HG03039 (cell line): Measurements from ENCODE around the gene VPS37D.
"Not testable (repeated sequence)": the region's sequence is repeated elsewhere in the genome, so short reads cannot be mapped to it uniquely, and the experiment has no call there.

ENCODE experiments used
- ATAC-seq: cut with Tn5 transposase; IDR thresholded peaks from one replicate; pipeline ENCODE4 v1.9.1; 2021; ENCODE audit warnings: mild to moderate bottlenecking, moderate library complexity; ENCODE audit not compliant: unreplicated experiment

VPS37D gene

DNA sequence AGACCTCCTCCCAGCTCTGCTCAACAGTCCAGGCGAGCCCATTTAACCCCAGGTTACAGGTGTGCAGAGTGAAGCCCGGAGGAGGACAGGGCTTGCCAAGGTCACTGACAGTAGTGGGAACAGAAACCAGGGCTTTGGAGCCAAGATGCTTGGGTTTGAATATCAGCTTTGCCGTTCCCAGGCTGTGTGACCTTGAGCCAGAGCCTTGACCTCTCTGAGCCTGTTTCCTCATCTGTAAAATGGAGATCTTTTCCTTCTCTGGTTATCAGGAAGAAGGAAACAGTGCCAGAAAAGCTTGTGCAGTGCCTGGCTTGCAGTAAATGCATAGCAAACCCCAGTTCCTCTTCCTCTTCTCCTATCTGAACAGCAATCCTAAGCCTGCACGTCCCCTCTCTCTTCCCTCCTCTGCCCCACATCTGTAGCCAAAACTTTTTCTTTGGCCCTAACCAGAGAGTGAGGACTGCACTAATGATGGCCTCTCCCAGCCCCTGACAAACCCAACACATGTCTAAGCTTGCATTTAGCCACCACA is 21.9 kb upstream of the VPS37D start:
- no peak for ATAC-seq

DNA sequence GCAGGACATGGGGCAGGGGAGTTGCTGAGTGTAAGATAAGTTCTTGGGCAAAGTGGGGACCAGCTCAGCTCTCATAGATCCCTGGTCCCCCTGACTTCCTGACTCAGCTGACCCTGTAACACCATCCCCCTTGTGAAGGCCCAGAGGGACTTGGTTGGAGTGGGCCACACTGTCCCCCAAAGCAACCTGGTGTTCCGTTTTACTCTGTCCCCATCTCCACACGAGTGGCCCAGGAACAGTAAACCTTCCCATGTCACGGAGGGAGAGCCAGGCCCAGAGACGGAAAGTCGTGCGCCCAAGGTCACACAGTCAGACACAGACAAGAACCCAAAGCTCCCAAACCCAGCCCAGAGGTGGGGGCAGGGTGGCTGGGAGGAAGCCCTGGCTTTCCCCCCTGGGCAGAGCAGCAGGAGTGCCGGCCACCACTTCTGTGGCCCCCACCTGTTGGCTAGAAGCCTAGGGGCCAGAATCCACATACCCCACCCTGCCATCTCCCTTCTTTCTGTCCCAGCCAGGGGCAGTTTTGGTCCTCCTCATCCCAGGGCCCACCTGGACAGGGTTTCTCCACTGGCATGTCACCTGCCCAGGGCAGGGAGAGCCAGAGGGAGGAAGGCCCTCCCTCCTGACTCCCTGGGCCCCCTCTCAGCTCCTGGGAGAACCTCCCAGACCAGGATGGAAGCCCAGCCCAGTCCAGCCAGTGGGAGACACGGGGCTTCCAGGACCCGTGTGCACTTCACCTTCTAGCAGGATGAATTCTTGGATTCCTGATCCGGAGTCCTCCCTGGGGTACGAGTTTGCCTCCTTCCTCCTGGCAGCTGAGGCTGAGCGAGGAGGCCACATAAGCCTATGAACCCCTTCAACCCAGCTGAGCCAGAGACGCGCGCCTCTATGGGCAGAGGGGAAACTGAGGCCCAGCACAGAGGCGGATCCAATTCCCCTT is 20.6 kb upstream of the VPS37D start:
- no peak for ATAC-seq

DNA sequence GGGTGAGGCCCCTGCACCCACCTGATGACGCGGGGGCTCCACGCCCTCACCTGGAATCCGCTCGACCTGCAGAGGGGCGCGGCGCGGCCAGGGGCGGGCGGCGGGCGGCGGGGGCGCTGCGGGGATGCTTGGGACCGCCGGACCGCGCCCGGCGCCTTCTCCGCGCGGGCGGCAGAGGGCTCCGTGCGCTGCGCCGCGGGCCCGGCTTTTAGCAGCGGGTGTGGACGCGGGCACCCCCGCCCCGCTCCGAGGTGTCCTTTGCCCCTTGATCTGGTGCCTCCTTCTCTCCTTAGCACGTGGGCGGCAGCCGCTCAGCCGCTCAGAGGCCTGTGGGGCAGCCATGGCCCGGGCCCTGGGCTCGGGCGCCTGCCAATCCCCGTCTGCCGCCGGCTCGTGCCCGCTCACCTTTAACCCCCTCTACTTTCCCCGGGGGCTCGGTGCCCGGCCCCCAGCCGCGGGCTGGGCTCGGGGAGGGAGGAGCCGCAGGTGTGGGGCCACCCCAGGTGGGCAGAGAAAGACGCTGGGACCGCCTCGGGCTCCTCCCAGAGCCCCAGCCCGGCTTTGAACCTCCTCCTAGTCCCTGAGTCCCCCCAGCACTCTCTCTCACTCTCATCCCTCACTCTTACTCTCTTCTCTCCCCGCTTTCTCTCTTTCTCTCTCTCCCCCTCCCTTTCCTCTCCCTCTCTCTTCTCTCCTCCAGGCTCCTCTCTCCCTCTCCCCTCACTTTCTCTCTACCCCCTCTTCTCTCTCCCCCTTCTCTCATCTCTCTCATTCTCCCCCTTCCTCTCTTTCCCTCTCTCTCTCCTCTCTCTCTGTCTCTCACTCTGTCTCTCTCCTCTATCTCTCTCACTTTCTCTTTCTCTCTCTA is 19.7 kb upstream of the VPS37D start:
- no peak for ATAC-seq

DNA sequence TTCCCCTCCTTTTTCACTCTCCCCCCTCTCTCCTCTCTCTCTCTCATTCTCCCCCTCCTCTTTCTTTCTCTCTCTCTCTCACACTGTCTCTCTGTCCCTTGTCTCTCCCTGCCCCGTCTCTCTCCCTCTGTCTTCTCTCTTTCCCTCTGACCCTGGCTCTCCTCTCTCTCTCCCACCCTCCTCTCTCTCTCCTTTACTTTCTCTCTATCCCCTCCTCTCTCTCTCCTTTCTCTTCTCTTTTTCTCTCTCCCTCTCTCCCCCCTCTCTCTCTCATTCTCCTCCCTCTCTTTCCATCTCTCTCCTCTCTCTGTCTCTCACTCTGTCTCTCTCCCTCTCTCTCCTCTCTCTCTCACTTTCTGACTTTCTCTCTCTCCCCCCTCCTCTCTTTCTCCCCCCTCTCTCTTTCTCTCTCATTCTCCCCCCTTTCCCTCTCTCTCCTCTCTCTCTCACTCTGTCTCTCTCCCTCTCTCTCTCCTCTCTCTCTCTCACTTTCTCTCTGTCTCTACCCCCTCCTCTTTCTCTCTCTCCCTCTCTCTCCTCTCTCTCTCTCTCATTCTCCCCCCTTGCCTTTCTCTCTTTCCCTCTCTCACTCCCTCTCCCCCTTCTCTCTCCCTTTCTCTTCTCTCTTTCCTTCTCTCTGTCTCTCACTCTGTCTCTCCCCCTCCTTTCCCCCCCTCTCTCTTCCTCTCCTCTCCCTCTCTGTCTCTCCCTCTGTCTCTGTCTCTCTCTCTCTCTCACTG is 18.9 kb upstream of the VPS37D start:
- ATAC-seq = no peak

DNA sequence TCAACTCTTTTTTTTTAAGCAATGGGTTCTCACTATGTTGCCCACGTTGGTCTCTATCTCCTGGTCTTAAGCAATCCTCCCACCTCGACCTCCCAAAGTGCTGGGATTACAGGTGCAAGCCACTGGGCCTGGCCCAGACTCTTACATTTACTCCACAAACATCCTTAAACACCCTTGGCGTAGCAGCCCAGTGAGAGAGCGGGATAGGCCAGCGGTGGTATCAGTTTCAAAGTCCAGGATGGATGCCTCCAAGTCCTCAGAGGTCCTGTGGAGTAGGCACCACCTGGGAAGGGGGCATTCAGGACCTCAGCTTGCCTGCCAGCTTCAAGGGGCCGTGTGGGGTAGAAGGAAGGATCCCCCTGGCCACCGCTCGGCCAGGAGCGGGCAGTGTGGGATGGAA is 18.1 kb upstream of the VPS37D start:
- ATAC-seq = no peak

DNA sequence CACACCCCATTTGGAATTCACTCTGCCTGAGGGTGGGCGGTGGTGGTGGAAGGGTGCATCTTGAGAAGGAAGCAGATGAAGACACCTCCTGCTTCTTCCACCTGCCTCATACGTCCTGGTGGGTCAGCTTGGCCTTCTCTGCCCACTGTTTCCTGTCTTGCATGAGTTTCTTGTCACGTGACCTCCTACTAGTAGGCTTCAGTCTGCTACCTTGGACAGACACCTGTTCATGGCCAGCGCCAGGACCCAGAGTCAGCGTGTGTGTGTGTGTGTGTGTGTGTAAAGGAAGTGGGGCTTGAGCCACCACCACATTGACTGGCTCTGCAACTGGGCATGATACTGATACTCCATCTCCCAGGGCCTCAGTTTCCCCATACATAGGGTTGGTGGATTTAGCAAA is 17.1 kb upstream of the VPS37D start:
- no peak for ATAC-seq

DNA sequence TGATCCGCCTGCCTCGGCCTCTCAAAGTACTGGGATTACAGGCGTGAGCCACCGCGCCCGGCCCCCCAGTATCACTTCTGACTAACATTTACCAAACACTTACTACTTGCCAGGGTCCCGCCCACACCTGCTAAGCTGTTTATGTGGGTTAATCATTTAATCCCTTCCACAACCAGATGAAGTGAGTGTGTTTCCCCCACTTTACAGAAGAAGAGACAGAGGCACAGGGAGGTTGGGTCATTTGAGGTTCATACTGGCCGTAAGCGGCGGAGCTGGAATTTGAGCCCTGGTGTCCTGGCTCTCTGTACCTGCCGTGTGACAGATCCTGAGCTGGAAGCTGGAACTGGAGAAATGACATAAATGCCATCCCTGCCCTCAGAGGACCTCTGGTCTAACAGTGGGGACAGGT is 15.1 kb upstream of the VPS37D start:
- ATAC-seq = no peak

DNA sequence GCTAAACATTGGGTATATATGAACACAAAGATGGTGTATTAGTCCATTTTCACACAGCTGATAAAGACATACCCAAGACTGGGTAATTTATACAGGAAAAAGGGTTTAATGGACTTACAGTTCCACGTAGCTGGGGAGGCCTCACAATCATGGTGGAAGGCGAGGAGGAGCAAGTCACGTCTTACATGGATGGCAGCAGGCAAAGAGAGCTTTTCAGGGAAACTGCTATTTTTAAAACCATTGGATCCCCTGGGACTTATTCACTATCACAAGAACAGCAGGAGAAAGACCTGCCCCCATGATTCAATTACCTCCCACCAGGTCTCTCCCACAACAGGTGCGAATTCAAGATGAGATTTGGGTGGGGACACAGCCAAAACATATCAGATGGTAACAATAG is 12.3 kb upstream of the VPS37D start:
- ATAC-seq = not testable (repeated sequence)

DNA sequence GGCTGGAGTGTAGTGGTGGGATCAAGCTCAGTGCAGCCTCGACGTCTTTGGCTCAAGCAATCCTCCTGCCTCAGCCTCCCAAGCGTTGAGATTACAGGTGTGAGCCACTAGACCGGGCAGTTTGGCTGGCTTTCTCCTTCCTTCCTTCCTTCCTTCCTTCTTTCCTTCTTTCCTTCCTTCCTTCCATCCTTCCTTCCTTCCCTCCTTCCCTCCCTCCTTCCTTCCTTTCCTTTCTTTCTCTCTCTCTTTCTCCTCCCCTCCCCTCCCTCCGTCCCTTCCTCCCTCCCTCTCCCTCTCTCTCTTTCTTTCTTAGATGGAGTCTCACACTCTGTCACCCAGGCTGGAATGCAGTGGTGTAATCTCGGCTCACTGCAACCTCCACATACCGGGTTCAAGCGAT is 7.6 kb upstream of the VPS37D start:
- no peak for ATAC-seq

DNA sequence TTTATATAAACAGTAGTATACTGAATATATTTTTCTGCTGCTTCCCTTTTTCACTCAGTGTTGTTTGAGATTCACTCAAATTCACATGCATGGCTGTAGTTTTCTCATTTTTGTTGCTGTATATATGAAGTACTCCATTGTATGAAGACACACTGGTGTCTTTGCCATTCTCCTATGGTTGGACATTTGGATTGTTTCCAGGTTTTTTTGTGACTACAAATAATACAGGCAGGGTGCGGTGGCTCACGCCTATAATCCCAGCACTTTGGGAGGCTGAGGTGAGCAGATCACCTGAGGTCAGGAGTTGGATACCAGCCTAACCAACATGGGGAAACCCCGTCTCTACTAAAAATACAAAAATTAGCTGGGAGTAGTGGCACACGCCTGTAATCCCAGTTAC is 7.0 kb upstream of the VPS37D start:
- ATAC-seq = not testable (repeated sequence)

DNA sequence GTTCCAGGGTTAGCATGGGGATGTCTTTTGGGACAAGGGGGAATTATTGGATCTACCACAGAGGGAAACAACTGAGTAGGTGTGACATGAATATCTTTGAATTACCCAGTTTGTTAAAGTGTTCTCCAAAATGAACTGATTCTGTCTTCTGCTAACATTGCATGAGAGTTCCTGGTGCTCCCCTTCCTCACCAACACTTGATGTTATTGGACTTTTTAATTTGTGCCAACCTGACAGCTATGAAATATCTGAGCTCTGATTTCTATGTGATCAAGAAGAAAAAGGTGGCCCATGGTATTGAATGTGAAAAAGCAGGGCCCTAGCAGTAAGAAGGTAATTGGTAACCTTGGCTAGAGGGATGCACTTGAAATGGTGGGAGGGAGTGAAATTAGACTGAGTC is 4.6 kb upstream of the VPS37D start:
- no peak for ATAC-seq

DNA sequence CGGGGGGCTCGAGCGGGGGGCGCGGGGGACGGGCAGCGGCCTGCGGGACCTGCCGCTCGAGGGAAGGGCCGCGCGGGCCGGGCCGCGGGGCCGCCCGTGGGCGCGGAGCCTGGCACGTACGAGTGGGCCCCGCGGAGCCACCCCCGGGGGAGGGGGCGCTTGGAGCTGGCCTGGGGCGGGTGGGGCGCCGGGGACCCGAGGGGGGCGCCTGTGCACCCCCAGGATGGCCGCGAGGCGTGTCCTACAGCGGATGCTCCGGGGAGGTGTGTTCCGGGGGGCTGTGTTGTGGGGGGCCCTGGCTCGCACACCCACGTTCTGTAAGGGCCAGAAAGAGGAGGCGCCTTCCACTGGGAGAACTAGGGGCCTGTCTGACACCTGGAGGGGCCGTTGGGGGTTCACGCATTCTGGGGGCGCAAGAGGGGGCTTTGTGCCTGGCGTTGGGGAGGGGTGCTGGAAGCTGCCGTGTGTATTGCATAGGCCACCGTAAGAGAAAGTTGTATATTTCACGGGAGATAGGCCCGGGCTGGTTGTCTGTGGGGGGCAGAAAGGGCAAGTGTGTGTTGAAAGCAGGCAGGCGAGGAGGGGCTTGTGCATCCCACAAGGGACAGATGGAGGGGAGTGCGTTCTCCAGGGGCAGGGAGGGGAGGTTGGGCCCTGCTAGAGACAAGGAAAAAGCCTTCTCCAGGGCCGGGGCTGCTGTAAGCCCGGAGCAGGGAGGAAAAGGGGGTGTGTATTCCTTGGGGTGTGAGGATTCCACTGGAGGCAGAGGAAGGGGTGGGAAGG is 663 bp downstream of the VPS37D start:
- peak; percentile 4 for ATAC-seq

DNA sequence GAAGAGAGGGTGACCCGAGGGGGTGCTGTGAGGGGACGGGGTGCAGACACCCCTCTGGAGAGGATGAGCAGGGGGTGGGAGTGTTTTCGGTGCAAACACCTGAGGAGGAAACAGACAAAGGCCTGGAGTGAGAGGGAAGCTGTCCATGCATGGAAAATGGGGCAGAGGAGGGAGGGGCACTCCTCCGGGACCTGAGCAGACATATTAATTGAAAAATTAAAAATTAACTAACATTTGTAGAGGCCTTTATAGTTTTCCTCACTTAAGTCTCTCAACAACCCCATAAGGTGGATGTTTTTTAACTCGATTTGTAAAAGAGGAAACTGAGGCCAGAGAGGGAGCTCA is 1.2 kb downstream of the VPS37D start:
- ATAC-seq = no peak

DNA sequence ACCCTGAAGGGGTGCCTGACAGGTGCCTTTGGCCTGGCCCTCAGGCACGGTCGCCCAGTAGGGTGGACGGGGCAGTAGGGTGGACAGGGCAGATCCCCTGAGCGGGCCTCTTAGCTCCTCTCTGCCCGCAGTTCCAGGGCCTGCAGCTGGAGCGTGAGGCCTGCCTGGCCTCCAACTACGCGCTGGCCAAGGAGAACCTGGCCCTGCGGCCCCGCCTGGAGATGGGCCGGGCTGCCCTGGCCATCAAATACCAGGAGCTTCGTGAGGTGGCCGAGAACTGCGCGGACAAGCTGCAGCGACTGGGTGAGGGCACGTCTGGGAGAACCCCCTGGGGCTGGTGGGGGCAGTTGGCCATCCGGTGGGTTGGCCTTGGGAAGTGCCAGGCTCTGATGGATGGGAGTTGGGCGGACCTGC is 1.7 kb downstream of the VPS37D start:
- ATAC-seq = no peak

DNA sequence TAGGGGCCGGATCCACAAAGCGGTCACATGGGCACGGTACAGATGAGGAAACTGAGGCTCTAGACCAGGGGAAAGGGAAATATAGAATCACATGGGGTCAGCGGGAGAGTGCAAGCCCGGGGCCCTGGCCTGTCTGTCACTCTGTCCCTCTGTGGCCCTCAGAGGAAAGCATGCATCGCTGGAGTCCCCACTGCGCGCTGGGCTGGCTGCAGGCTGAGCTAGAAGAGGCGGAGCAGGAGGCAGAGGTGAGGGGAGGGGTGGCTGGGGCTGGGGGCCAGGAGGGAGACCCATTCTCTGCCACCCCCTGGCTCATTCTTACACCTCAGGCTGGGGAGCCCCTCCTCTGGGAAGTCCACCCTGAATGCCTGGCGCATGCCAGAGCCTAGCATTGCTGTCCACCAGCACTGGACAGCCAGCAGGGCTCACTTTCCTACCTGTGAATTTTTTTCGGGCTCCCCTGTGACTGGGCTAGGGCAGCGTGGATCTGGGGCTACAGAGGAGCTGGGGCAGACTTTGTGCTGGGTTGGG is 2.3 kb downstream of the VPS37D start:
- no peak for ATAC-seq

DNA sequence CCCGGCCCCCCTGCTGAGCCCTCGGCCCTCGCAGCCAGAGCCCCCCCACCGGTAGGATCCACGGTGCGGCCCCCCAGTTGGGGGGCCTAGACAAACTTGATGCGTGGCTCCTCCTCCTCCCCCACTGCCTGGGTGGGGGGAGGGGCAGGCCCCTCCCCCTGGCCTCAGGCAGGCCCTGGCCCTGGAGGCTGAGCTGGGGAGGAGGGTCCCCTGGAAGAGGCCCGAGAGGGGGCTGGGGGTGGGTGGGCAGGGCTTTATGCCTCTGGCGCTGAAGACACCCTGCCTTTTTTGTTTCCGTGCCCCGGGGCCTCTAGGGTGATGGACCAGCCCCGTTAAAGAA is 3.7 kb downstream of the VPS37D start:
- no peak for ATAC-seq

DNA sequence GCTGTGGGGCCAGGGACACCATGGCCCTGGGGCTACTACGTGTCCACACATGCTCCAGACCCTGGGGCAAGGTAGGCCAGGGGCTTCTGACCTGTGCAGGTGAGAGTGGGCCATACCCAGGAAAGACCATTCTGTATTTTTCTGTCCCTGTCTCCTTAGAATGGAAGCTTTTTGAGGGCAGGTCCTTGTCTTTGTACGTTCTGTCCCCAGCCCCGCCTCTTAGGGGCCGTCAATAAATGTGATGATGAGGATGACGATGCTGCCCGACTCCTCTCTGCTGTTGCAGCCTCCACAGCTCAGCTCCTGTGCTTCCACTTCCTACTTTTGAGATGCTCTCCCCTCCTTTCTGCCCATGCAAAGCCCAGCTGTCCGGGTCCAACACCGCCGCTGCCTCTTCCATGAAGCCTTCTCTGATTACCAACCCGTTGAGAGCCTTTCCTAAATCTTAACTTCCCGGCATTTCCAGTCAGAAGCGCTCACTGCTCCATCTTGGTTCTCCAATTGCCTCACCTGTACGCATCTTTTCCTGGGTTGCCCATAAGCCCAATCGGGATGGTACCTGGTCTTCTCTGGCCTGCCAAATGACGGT is 4.3 kb downstream of the VPS37D start:
- ATAC-seq = no peak

DNA sequence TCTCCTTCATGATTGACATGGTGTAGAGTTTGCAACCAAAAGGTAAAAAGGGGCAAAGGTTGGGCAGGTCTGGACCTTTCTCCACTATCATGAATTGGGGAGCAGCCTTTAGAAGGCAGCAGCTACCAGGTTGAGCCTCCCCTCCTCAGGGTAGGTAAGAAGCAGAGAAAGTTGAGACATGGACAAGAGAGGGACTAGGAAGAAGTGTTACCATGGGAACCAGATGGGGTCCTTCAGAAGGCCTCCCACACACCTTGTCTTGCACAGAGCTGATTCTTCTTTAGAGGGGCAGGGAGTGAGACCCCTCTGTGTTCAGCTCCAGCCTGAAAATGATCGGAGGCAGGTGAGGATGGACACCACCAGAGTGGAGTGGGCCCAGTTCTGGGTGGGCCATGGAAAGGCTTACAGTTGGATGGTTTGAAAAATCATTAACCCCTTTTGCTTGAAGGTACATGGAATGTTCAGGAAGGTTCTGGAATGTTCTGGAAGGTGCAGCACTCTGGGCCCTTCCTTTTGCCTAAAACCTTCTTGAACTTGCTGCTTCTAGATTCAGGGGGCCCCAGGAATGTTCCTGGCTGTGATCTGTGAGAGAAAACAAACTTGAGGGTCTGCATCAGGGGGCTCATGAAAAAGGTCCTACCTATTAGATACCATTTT is 7.0 kb downstream of the VPS37D start:
- ATAC-seq = no peak

DNA sequence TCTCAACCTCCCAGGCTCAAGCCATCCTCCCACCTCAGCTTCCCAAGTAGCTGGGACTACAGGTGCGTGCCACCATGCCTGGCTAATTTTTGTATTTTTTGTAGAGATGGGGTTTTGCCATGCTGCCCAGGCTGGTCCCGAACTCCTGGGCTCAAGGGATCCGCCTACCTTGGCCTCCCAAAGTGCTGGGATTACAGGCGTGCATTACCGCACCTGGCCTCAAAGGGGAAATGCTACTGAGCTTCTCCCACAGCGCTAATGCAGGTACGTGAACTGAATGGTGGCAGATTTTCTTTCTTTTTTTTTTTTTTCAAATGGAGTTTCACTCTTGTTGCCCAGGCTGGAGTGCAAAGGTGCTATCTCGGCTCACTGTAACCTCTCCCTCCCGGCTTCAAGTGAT is 8.4 kb downstream of the VPS37D start:
- ATAC-seq = not testable (repeated sequence)
